ENCODE results near the gene DOK6. TPM values are rescaled to one million over a fixed set of nuclear protein-coding genes. Genes with fewer than 3 reads are reported as not detected.

DOK6 gene
- total and polyA plus RNA-seq, 2 of the 13 experiments (the other 11 are each of a cell fraction or from before 2014, with no cell fraction given), result 17.0 to 17.2 TPM

DNA sequence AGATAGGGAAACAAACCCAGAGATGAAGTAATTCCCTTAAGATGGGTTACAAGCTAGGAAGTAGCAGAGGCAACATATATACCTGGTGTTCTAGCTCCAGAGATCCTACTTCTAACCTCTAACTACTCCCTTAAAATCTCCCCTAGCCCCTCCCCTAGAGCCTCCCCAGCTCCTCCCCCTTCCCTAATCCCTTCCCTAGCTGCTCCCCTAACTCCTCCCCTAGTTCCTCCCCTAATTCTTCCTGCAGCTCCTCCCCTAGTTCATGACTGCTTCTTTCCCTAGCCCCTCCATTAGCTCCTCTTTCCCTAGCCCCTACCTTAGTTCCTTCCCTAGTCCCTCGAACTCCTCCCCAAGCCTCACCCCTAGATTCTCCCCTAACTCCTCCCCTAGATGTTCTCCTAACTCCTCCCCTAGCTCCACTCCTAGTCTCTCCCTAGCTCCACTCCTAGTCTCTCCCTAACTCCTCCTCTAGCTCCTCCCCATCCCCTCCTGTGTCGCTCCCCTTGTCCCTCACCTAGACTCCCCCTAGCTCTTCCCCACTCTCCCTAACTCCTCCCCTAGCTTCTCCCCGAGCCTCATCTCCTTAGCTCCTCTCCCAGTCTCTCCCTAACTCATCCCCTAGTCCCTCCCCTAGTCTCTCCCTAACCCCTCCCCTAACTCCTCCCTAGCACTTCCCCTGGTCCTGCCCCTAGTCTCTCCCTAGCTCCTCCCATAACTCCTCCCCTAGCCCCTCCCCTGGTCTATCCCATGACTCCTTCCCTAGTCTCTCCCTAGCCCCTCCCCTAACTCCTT lies 438.1 kb downstream of the DOK6 start (continued):
- TF ChIP-seq ZNF720 (CRISPR knock-in tag; IDR thresholded peaks at IDR 0.05), result no peak

DNA sequence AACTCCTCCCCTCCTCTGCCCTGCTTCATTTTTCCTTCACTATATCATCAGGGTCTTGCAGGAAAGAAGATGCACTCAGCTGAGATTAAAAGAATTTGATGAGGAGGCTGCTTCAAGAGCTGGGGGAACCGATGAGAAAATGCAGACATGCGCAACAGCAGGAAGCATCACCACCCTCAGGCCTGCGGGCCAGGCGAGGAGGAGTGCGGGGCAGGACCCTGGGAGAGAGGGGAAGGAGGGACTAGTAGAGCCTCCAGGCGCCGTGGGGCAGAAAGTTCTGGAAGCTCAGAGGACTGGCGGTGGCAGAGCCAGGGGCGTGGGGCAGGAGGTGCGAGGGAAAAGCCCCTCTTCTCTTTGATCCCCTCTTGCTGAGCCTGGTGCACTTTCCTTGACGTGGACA lies 438.8 kb downstream of the DOK6 start:
- ChIA-PET POLR2A (no interaction called here), CTCF (ENCODE audit: low intra/inter-chr PET ratio, low total read pairs) (no interaction called here)
- no peaks in the 10 kb centered on the region for H3K79me2 ChIP-seq (ENCODE audit: insufficient read depth, low read length)
- FAIRE-seq, result no peak
- 0 out of 5 replicates have a peak, but pooled peaks cover 0 to 1% of the 10 kb centered on the region in 2 experiments for H3K27me3 ChIP-seq (ENCODE audit: control insufficient read depth in 1 of 2, insufficient read depth in 2 of 2, low read length in 2 of 2)
- no peak for DNase-seq (ENCODE audit: low spot score)
- TF ChIP-seq, protein P1, sequence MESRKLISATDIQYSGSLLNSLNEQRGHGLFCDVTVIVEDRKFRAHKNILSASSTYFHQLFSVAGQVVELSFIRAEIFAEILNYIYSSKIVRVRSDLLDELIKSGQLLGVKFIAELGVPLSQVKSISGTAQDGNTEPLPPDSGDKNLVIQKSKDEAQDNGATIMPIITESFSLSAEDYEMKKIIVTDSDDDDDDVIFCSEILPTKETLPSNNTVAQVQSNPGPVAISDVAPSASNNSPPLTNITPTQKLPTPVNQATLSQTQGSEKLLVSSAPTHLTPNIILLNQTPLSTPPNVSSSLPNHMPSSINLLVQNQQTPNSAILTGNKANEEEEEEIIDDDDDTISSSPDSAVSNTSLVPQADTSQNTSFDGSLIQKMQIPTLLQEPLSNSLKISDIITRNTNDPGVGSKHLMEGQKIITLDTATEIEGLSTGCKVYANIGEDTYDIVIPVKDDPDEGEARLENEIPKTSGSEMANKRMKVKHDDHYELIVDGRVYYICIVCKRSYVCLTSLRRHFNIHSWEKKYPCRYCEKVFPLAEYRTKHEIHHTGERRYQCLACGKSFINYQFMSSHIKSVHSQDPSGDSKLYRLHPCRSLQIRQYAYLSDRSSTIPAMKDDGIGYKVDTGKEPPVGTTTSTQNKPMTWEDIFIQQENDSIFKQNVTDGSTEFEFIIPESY (CRISPR knock-in tag; IDR thresholded peaks at IDR 0.05), result no peak
- TF ChIP-seq ZFAT (CRISPR knock-in tag; conservative IDR thresholded peaks at IDR 0.05), result no peak
- no peak for TF ChIP-seq ZNF644 (CRISPR knock-in tag; IDR thresholded peaks at IDR 0.05; ENCODE audit: low read depth)
- TF ChIP-seq ZNF878 (CRISPR knock-in tag; IDR thresholded peaks at IDR 0.05), result no peak
- no peak for TF ChIP-seq PCBP2 (optimal IDR thresholded peaks at IDR 0.05; ENCODE audit: low read depth, low read length, poor library complexity, severe bottlenecking)
- intact Hi-C loops (cut with micrococcal nuclease; ENCODE audit: unreplicated experiment), result no loop called here
- no peak overlapping the region for H3K4me3 ChIP-seq (replicated peaks in 1 of 3; ENCODE audit: insufficient read depth in 1 of 3, low read depth in 2 of 3, low read length in 3 of 3)
- in situ Hi-C loops (cut with HindIII; ENCODE audit: extremely low pct_ligation_motif_present, low pct_unique_long_range_greater_than_20kb), result no loop called here
- H3K9me3 ChIP-seq (ENCODE audit: low read length), result no peaks in the 10 kb centered on the region
- no peak overlapping the region for H3K27ac ChIP-seq (ENCODE audit: extremely low read length, insufficient read depth, low read length)
- H3K4me1 ChIP-seq (ENCODE audit: insufficient read depth, low read length), result no peaks in the 10 kb centered on the region
- H4K20me1 ChIP-seq (ENCODE audit: insufficient read depth, low read length), result no peaks in the 10 kb centered on the region
- H3K4me2 ChIP-seq (ENCODE audit: low read depth, low read length), result no peak overlapping the region
- no peak overlapping the region for H2AFZ ChIP-seq (ENCODE audit: low read length)
- no peak for ATAC-seq
- H3K36me3 ChIP-seq (replicated peaks in 1 of 2; ENCODE audit: control insufficient read depth in 1 of 2, insufficient read depth in 2 of 2, low read length in 2 of 2), result no peaks in the 10 kb centered on the region; a peak in 1 of 5 replicates
- 92% methylated on average over 11 of the region's 11 CpGs for WGBS (ENCODE audit: low lambda C conversion rate)
- no TSS peak for BruUV-seq (replicated peaks)
- H3K9ac ChIP-seq (ENCODE audit: insufficient read depth, low read depth, low read length), result no peak overlapping the region
